ENCODE data around the gene MPPED2.

MPPED2 gene

DNA sequence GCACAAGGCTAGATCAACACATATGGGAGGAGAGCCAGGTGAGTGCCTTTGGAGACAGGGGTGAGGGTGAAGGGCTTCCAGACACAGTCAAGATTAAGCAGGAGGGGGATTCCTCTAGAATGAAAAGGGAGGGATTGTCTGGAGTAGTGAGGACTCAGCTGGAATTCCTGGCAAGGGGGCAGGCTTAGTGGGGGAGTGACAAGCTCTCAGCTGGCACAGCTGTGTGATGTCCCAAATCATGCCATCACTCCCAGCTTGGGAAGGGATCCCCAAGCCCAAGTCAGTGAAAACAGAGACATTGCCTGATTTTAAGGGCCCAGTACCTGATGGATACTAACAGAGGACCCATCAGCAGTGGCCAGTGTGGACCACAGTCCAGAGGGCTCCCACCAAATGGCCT lies 119.0 kb downstream of the MPPED2 start:
- no peaks in the 10 kb centered on the region for H4K20me1 ChIP-seq (ENCODE audit: insufficient read depth, low read length)
- no peak overlapping the region for H2AFZ ChIP-seq (ENCODE audit: low read depth, low read length)
- H3K9ac ChIP-seq (ENCODE audit: low read depth, low read length), result no peak overlapping the region
- no peak for ATAC-seq (ENCODE audit: insufficient read depth, low read depth)
- H3K4me3 ChIP-seq (ENCODE audit: low read depth in 1 of 2, low read length in 2 of 2), result no peak overlapping the region
- TF ChIP-seq EZH2 (IDR thresholded peaks at IDR 0.05; ENCODE audit: borderline replicate concordance, low read depth, low read length, severe bottlenecking), result no peak
- TF ChIP-seq, protein P1, sequence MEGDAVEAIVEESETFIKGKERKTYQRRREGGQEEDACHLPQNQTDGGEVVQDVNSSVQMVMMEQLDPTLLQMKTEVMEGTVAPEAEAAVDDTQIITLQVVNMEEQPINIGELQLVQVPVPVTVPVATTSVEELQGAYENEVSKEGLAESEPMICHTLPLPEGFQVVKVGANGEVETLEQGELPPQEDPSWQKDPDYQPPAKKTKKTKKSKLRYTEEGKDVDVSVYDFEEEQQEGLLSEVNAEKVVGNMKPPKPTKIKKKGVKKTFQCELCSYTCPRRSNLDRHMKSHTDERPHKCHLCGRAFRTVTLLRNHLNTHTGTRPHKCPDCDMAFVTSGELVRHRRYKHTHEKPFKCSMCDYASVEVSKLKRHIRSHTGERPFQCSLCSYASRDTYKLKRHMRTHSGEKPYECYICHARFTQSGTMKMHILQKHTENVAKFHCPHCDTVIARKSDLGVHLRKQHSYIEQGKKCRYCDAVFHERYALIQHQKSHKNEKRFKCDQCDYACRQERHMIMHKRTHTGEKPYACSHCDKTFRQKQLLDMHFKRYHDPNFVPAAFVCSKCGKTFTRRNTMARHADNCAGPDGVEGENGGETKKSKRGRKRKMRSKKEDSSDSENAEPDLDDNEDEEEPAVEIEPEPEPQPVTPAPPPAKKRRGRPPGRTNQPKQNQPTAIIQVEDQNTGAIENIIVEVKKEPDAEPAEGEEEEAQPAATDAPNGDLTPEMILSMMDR (IDR thresholded peaks at IDR 0.05; ENCODE audit: borderline replicate concordance, extremely low read depth, low read length, poor library complexity, severe bottlenecking), result no peak
- no peaks in the 10 kb centered on the region for H3K79me2 ChIP-seq (ENCODE audit: insufficient read depth, low read length)
- H3K9me3 ChIP-seq (ENCODE audit: insufficient read depth, low read length, severe bottlenecking), result no peaks in the 10 kb centered on the region
- no peak overlapping the region for H3K4me2 ChIP-seq (ENCODE audit: insufficient read depth, low read length)
- H3K27me3 ChIP-seq (ENCODE audit: insufficient read depth, low read length, poor library complexity), result no peaks in the 10 kb centered on the region
- no peaks in the 10 kb centered on the region for H3K4me1 ChIP-seq (ENCODE audit: insufficient read depth, low read length)
- no peaks in the 10 kb centered on the region for H3K36me3 ChIP-seq (ENCODE audit: insufficient read depth, low read length)
- DNase-seq, result no peak
- no peak overlapping the region for H3K27ac ChIP-seq (ENCODE audit: low read length)

- H3K4me2 ChIP-seq (ENCODE audit: insufficient read depth, low read length), result no peak overlapping the region
- H2AFZ ChIP-seq (ENCODE audit: low read depth, low read length), result no peak overlapping the region
- no peak overlapping the region for H3K4me3 ChIP-seq (ENCODE audit: low read depth in 1 of 2, low read length in 2 of 2)
- DNase-seq (no peak), ATAC-seq (ENCODE audit: insufficient read depth, low read depth) (no peak)
- no peak overlapping the region for H3K9ac ChIP-seq (ENCODE audit: low read depth, low read length)
- H4K20me1 ChIP-seq (ENCODE audit: insufficient read depth, low read length), result no peaks in the 10 kb centered on the region
- H3K36me3 ChIP-seq (ENCODE audit: insufficient read depth, low read length), result no peaks in the 10 kb centered on the region
- H3K4me1 ChIP-seq (ENCODE audit: insufficient read depth, low read length), result no peaks in the 10 kb centered on the region
- no peaks in the 10 kb centered on the region for H3K9me3 ChIP-seq (ENCODE audit: insufficient read depth, low read length, severe bottlenecking)
- H3K27me3 ChIP-seq (ENCODE audit: insufficient read depth, low read length, poor library complexity), result no peaks in the 10 kb centered on the region
- TF ChIP-seq EZH2 (IDR thresholded peaks at IDR 0.05; ENCODE audit: borderline replicate concordance, low read depth, low read length, severe bottlenecking), result no peak
- TF ChIP-seq, protein P1 (IDR thresholded peaks at IDR 0.05; ENCODE audit: borderline replicate concordance, extremely low read depth, low read length, poor library complexity, severe bottlenecking), result no peak
- H3K79me2 ChIP-seq (ENCODE audit: insufficient read depth, low read length), result no peaks in the 10 kb centered on the region
- H3K27ac ChIP-seq (ENCODE audit: low read length), result no peak overlapping the region
These were observed 120.5 kb downstream of the MPPED2 start for GRCh38 chr11:30465623-30466022.

- H3K9ac ChIP-seq (ENCODE audit: low read depth, low read length), result no peak overlapping the region
These were observed 121.0 kb downstream of the MPPED2 start for GRCh38 chr11:30465192-30465591.

More at GRCh38 chr11:30465192-30465591, 121.0 kb downstream of the MPPED2 start:
- Histone ChIP-seq H4K20me1 (ENCODE audit: insufficient read depth, low read length) (no peaks in the 10 kb centered on the region), H3K4me2 (ENCODE audit: insufficient read depth, low read length) (no peak overlapping the region), H2AFZ (ENCODE audit: low read depth, low read length) (no peak overlapping the region), H3K79me2 (ENCODE audit: insufficient read depth, low read length) (no peaks in the 10 kb centered on the region), H3K27ac (ENCODE audit: low read length) (no peak overlapping the region), H3K4me1 (ENCODE audit: insufficient read depth, low read length) (no peaks in the 10 kb centered on the region), H3K36me3 (ENCODE audit: insufficient read depth, low read length) (no peaks in the 10 kb centered on the region), H3K4me3 (ENCODE audit: low read depth in 1 of 2, low read length in 2 of 2) (no peak overlapping the region), H3K27me3 (ENCODE audit: insufficient read depth, low read length, poor library complexity) (no peaks in the 10 kb centered on the region), H3K9me3 (ENCODE audit: insufficient read depth, low read length, severe bottlenecking) (no peaks in the 10 kb centered on the region)
- TF ChIP-seq, protein P1 (IDR thresholded peaks at IDR 0.05; ENCODE audit: borderline replicate concordance, extremely low read depth, low read length, poor library complexity, severe bottlenecking), result no peak
- TF ChIP-seq EZH2 (IDR thresholded peaks at IDR 0.05; ENCODE audit: borderline replicate concordance, low read depth, low read length, severe bottlenecking), result no peak
- DNase-seq (no peak), ATAC-seq (ENCODE audit: insufficient read depth, low read depth) (no peak)

All from DND-41 (cell line).